HG02885 (cell line): ENCODE measurements around the gene MYO15A.

Source experiments
- ATAC-seq: cut with Tn5 transposase; IDR thresholded peaks from one replicate; pipeline ENCODE4 v1.9.1; 2021; ENCODE audit warnings: mild to moderate bottlenecking; ENCODE audit not compliant: unreplicated experiment, poor library complexity

Gene MYO15A

GRCh38 chr17:18122990-18123753 lies 14.6 kb downstream of the MYO15A start:
- ATAC-seq: no peak

GRCh38 chr17:18124345-18125126 lies 16.0 kb downstream of the MYO15A start:
- no peak for ATAC-seq

GRCh38 chr17:18129041-18129502 lies 20.5 kb downstream of the MYO15A start:
- ATAC-seq: no peak

- ATAC-seq: no peak
These were observed 24.2 kb downstream of the MYO15A start for GRCh38 chr17:18132711-18133110.

- ATAC-seq: no peak
These were observed 27.8 kb downstream of the MYO15A start for GRCh38 chr17:18136357-18136756.

- ATAC-seq: no peak
These were observed 29.7 kb downstream of the MYO15A start for GRCh38 chr17:18138065-18138749.

- no peak for ATAC-seq
These were observed 30.5 kb downstream of the MYO15A start for GRCh38 chr17:18139092-18139491.

- ATAC-seq: no peak
These were observed 30.9 kb downstream of the MYO15A start for GRCh38 chr17:18139498-18139897.

GRCh38 chr17:18139949-18140348 lies 31.4 kb downstream of the MYO15A start:
- no peak for ATAC-seq

- ATAC-seq: no peak
These were observed 32.1 kb downstream of the MYO15A start for GRCh38 chr17:18140648-18141047.

- no peak for ATAC-seq
These were observed 32.8 kb downstream of the MYO15A start for GRCh38 chr17:18141210-18141803.

GRCh38 chr17:18142417-18142816 lies 33.9 kb downstream of the MYO15A start:
- ATAC-seq: no peak

- ATAC-seq: no peak
These were observed 34.7 kb downstream of the MYO15A start for GRCh38 chr17:18143044-18143936.

- no peak for ATAC-seq
These were observed 35.7 kb downstream of the MYO15A start for GRCh38 chr17:18144261-18144660.

- ATAC-seq: no peak
These were observed 36.3 kb downstream of the MYO15A start for GRCh38 chr17:18144855-18145254.

GRCh38 chr17:18145811-18146210 lies 37.3 kb downstream of the MYO15A start:
- ATAC-seq: no peak

- no peak for ATAC-seq
These were observed 37.7 kb downstream of the MYO15A start for GRCh38 chr17:18146259-18146658.

- no peak for ATAC-seq
These were observed 38.4 kb downstream of the MYO15A start for GRCh38 chr17:18146980-18147379.

GRCh38 chr17:18148586-18148985 lies 40.0 kb downstream of the MYO15A start:
- no peak for ATAC-seq

- no peak for ATAC-seq
These were observed 42.7 kb downstream of the MYO15A start for GRCh38 chr17:18151290-18151689.
